Subcutaneous adipose tissue (tissue), 4 donors: ENCODE results near the gene SNTB2. TPM values are rescaled to one million over a fixed set of nuclear protein-coding genes. Genes with fewer than 3 reads are reported as not detected.

Experiments
- total RNA-seq, 4 donors: library from RNA; depleted of rRNA; stranded (reverse); fragments of >200 nt; gene quantifications; one replicate each; pipeline ENCODE4 v1.1.0, GENCODE V29; 2016
- TF ChIP-seq, protein P1 (sequence below): fragments of 450-650 bp; IDR thresholded peaks from one replicate; pipeline ENCODE4 v1.5.1; 2016; ENCODE audit warnings: low read depth, mild to moderate bottlenecking, control low read depth, antibody characterized with exemption, moderate library complexity

Gene SNTB2
- total RNA-seq, 4 donors from 2014 or later, result 29.6 to 64.2 (median 47.1) TPM

DNA sequence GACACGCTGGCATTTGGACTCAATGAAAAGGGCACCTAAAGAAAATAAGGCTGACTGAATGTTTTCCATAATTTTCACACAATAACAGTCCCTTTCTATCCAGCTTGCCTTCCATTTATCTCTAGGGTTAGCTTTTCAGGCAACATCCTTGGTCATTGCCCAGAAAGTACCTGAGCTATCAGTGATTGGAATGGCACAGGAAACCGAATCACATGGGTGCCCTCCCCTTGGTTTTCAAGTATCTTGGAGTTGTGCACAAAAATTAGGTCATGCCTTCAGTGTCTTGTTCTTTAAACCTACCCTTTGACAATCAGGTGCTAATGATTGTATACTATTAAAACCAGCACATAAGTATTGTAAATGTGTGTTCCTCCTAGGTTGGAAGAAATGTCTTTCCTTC lies 120.9 kb downstream of the SNTB2 start:
- TF ChIP-seq, protein P1, sequence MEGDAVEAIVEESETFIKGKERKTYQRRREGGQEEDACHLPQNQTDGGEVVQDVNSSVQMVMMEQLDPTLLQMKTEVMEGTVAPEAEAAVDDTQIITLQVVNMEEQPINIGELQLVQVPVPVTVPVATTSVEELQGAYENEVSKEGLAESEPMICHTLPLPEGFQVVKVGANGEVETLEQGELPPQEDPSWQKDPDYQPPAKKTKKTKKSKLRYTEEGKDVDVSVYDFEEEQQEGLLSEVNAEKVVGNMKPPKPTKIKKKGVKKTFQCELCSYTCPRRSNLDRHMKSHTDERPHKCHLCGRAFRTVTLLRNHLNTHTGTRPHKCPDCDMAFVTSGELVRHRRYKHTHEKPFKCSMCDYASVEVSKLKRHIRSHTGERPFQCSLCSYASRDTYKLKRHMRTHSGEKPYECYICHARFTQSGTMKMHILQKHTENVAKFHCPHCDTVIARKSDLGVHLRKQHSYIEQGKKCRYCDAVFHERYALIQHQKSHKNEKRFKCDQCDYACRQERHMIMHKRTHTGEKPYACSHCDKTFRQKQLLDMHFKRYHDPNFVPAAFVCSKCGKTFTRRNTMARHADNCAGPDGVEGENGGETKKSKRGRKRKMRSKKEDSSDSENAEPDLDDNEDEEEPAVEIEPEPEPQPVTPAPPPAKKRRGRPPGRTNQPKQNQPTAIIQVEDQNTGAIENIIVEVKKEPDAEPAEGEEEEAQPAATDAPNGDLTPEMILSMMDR, result no peak

DNA sequence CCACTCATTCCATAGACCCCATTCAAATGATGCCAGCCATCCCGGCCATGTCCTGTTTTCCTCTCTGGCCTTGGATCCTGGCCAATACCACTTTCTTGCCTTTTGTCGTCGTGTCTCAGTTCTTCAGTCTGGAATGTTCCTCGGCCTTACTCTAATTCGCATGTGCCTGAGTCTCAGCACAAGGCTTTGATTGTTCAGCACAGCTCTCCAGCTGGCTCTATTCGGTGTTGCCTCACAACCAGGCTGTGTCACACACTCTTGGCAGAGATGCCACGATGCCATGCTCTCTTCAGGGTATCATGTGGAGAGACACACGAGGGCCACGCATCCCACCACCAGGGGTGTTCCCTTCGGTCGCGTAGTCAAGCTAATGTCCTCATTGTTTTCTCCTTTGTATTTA lies 122.4 kb downstream of the SNTB2 start:
- TF ChIP-seq, protein P1, result no peak

DNA sequence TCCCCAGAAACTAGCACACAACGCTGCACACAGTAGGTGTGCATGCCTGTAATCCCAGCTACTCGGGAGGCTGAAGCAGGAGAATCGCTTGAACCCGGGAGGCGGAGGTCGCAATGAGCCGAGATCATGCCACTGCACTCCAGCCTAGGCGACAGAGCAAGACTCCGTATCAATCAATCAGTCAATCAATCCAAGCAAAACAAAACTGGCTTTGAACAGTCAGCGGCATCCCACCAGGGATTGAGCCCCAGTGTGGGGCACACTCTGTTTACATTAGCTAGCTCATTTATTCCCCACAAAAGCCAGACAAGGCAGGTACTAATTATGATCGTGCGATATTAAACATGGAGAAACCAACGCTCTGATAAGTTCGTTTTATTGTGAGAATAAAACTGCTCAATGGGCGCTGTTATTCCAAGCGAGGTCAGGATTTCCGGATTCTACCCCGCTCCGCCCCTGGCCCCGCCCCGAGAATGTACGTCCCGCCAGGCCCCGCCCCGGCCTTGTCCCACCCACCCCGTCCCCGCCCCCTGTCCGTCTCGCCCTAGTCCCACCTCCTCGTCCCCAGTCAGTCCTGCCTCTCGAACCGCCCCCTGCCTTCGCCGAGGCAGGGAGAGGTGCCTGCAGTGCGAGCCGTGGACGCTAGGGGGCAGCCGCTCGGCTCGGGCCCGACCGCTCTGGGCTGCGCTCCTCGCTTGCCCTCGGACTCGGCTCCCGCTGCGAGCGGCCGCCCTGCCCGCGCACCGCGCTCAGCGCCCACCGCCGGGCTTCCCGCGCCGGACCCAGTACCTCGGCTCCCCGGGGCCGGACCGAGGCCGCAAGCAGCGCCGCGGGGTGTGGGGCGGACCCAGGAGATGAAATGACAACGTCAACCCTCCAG lies 123.9 kb downstream of the SNTB2 start, which contains the start of gene VPS4A:
Gene VPS4A, plus strand, starts transcription at position 698 of the 880 bp plus-strand sequence. Its CDS starts 162 bp downstream, at position 860.
- TF ChIP-seq, protein P1, result no peak

DNA sequence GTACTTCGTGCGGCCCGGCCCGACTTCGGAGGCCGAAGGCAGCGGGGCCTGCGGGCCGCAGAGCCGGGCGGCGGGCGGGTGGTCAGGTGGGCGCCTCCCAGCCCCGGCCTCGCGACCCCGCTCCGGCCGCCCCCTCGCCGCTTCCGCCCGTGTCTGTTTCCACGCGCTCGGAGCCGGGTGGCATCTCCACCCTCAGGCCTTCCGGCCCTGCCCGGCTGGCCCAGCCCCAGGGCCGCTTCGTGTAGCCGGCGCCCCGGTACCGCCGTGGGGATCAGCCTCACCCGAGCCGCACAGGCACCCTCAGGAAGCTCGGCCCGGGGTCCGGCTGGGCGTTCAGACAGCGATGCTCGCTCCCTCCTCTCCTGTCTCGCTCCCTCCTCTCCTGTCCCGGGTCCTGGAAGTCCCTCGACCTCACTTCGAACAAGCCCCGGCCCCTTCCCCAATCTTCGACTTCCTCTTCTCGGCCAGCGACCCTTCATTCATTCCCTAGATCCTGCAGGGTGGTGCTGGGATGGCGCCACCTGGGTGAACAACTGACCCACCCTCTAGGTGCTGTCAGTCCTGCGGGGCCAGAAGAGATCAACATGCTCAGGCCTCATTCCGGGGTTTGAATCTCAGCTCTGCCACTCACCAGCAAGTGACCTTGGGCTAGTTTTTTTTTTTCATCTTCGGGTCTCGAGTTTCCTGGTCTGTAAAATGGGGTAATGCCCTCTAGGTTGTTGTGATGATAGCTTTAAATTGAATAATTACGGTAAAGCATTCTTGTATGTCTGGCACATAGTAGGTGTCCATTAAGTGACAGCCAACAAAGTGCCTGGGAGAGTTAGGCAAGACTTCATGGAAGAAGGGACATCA lies 124.8 kb downstream of the SNTB2 start:
- TF ChIP-seq, protein P1, result no peak

DNA sequence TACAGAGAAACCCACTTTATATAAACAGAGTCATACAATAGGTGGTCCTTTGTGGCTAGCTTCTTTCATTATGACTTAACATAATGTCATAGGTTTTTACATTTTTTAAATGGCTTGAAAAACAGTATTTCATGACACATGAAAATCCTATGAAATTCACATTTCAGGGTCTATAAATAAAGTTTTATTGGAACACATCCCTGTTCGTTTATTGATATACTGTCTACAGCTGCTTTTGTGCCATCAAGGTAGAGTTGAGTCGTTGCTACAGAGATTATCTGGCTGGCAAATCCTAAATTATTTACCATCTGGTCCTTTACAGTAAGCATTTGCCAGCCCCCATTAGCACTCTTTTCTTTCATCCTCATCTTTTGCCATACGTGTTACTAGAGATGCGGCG lies 126.5 kb downstream of the SNTB2 start:
- TF ChIP-seq, protein P1, result no peak

DNA sequence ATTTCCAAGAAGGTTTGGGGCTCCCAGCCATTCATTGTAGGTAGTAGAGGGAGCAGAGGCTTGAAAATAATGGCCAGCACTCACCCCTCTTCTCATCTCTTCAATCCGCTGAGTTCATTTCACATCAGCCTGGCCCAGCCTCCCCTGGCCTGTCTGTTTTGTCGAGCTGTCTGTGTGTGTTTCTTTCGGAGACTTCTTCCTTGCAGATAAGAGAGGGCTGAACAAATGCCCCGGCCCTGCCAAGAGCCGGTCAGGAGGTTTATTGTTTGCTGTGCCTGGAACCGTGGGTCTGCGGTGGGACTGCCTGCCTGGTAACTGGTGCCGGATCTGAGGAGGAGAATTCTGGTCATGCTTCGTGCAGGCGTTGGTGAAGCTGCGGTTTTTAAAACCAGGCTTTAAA lies 127.6 kb downstream of the SNTB2 start:
- TF ChIP-seq, protein P1, result no peak
